MCF 10A (cell line): Measurements from ENCODE around the gene COL7A1. TPM values are rescaled to one million over a fixed set of nuclear protein-coding genes. Genes with fewer than 3 reads are reported as not detected.

ENCODE experiments used
- BruUV-seq: library from RNA; stranded (reverse); fragments of 400-500 nt; replicated peaks from 2 replicates; lab custom pipeline; 2021; lab: Mats Ljungman, UMichigan
- CTCF ChIA-PET: fragments of 300-600 bp; sonication (Branson Sonifier 250); formaldehyde crosslinking; extraction: SDS; loops from one replicate; lab custom pipeline; 2021; ENCODE audit warnings: antibody characterized with exemption, inconsistent platforms; lab: Yijun Ruan, JAX
- POLR2A ChIA-PET: fragments of 300-600, 350-650 bp; sonication (Branson Sonifier 250); formaldehyde crosslinking; extraction: SDS; loops from one replicate; lab custom pipeline; 2020; ENCODE audit warnings: antibody characterized with exemption, inconsistent platforms; lab: Yijun Ruan, JAX
- DNase-seq: peaks from one replicate; pipeline ENCODE4 v3.0.0-alpha.2; 2018; ENCODE audit not compliant: unreplicated experiment
- H3K27ac Mint-ChIP-seq: one replicate; pipeline ENCODE4 v1.8.0; 2022; ENCODE audit warnings: mild to moderate bottlenecking, low read depth, mixed read lengths; ENCODE audit not compliant: unreplicated experiment
- H3K27me3 Mint-ChIP-seq: one replicate; pipeline ENCODE4 v1.8.0; 2022; ENCODE audit warnings: mixed read lengths; ENCODE audit not compliant: insufficient read depth, unreplicated experiment
- H3K36me3 Mint-ChIP-seq: one replicate; pipeline ENCODE4 v1.8.0; 2022; ENCODE audit warnings: mild to moderate bottlenecking, moderate library complexity, mixed read lengths; ENCODE audit not compliant: insufficient read depth, unreplicated experiment
- H3K4me1 Mint-ChIP-seq: one replicate; pipeline ENCODE4 v1.8.0; 2022; ENCODE audit warnings: mixed read lengths; ENCODE audit not compliant: insufficient read depth, unreplicated experiment
- H3K4me3 Mint-ChIP-seq: one replicate; pipeline ENCODE4 v1.8.0; 2022; ENCODE audit warnings: mild to moderate bottlenecking, moderate library complexity, mixed read lengths; ENCODE audit not compliant: unreplicated experiment
- H3K9me3 Mint-ChIP-seq: one replicate; pipeline ENCODE4 v1.8.0; 2022; ENCODE audit warnings: mixed read lengths; ENCODE audit not compliant: unreplicated experiment
- CTCF ChIP-seq: fragments of 200-600 bp; IDR thresholded peaks from one replicate; pipeline ENCODE4 v1.8.0; 2022; ENCODE audit warnings: antibody characterized with exemption, mild to moderate bottlenecking; ENCODE audit not compliant: unreplicated experiment
- intact Hi-C: fragments of 100-400 bp; cut with micrococcal nuclease; formaldehyde crosslinking; loops from 2 replicates; pipeline ENCODE4 v1.14.1; 2022
- total RNA-seq: library from RNA; stranded (reverse); gene quantifications from 2 replicates; pipeline ENCODE4 v1.2.3, GENCODE V29; 2022

COL7A1 gene
- total RNA-seq, 1 experiment from 2014 or later: 60.5 TPM

GRCh38 chr3:48584836-48585235, 10.3 kb downstream of the COL7A1 start:
- intact Hi-C loops: no loop called here
- ChIA-PET CTCF (interaction anchor here (1.2 kb wide), 1 partner anchor 26 kb away, joined by 5 read pairs; no protein-coding TSS in a partner anchor), POLR2A (interaction anchor here (0.8 kb wide), 1 partner anchor 17 kb away, joined by 3 read pairs; no protein-coding TSS in a partner anchor)
- Mint-ChIP-seq H3K27ac (no peak overlapping the region), H3K4me1 (peaks cover 7% of the 10 kb centered on the region), H3K9me3 (no peaks in the 10 kb centered on the region), H3K4me3 (no peak overlapping the region), H3K27me3 (no peaks in the 10 kb centered on the region), H3K36me3 (peaks cover 54% of the 10 kb centered on the region)
- no TSS peak for BruUV-seq
- TF ChIP-seq CTCF: no peak
- no peak for DNase-seq

GRCh38 chr3:48581621-48582481, 13.3 kb downstream of the COL7A1 start:
- no peak for DNase-seq
- Mint-ChIP-seq H3K4me1 (no peaks in the 10 kb centered on the region), H3K27me3 (no peaks in the 10 kb centered on the region), H3K4me3 (no peak overlapping the region), H3K27ac (peak overlapping the region; percentile 51), H3K36me3 (peaks cover 49% of the 10 kb centered on the region), H3K9me3 (no peaks in the 10 kb centered on the region)
- no TSS peak for BruUV-seq
- CTCF ChIA-PET: interaction anchor here (0.5 to 0.8 kb wide), 3 partner anchors 16 to 177 kb away, joined by 3 read pairs; no protein-coding TSS in a partner anchor
- POLR2A ChIA-PET: interaction anchor here (1.1 kb wide), 1 partner anchor 20 kb away, joined by 3 read pairs; no protein-coding TSS in a partner anchor
- intact Hi-C loops: no loop called here
- TF ChIP-seq CTCF: no peak

- Mint-ChIP-seq H3K4me3 (no peak overlapping the region), H3K36me3 (peaks cover 36% of the 10 kb centered on the region), H3K27me3 (no peaks in the 10 kb centered on the region), H3K4me1 (no peaks in the 10 kb centered on the region), H3K9me3 (no peaks in the 10 kb centered on the region), H3K27ac (no peak overlapping the region)
- ChIA-PET CTCF (no interaction called here), POLR2A (interaction anchor here (0.9 to 1.0 kb wide), 2 partner anchors 10 to 87 kb away, joined by 3 read pairs; no protein-coding TSS in a partner anchor)
- no peak for DNase-seq
- no TSS peak for BruUV-seq
- intact Hi-C loops: no loop called here
- no peak for TF ChIP-seq CTCF
Observed at GRCh38 chr3:48576647-48577046, 18.5 kb downstream of the COL7A1 start.

- Mint-ChIP-seq H3K27ac (no peak overlapping the region), H3K36me3 (peaks cover 28% of the 10 kb centered on the region), H3K9me3 (no peaks in the 10 kb centered on the region), H3K4me3 (no peak overlapping the region), H3K27me3 (no peaks in the 10 kb centered on the region), H3K4me1 (no peaks in the 10 kb centered on the region)
- intact Hi-C loops: no loop called here
- ChIA-PET CTCF (interaction anchor here (0.6 kb wide), 1 partner anchor 15 kb away, joined by 3 read pairs; no protein-coding TSS in a partner anchor), POLR2A (no interaction called here)
- DNase-seq: no peak
- BruUV-seq: no TSS peak
- no peak for TF ChIP-seq CTCF
Observed at GRCh38 chr3:48575366-48575765, 19.8 kb downstream of the COL7A1 start.
